Fibroblast of lung (primary cell): ENCODE measurements around the gene CORIN. TPM values are rescaled to one million over a fixed set of nuclear protein-coding genes. Genes with fewer than 3 reads are reported as not detected.

Experiments
- DNase-seq, 2 donors: peaks; one replicate each; pipeline versions ENCODE4 v3.0.0 to v3.0.0-alpha.2; 2010; ENCODE audit warnings: low read depth in 2 of 2
- H2AFZ ChIP-seq: 2 replicates; pipeline ENCODE4 v1.5.1; 2012; ENCODE audit warnings: low read length, control low read depth, inconsistent platforms
- H3K27ac ChIP-seq: 2 replicates; pipeline ENCODE4 v1.5.1; 2011; ENCODE audit warnings: low read length, control low read depth; ENCODE audit not compliant: insufficient read depth
- H3K27me3 ChIP-seq: 2 replicates; pipeline ENCODE4 v1.5.1; 2011; ENCODE audit warnings: mild to moderate bottlenecking, low read length; ENCODE audit not compliant: control insufficient read depth, insufficient read depth
- H3K36me3 ChIP-seq: 2 replicates; pipeline ENCODE4 v1.5.1; 2011; ENCODE audit warnings: low read length; ENCODE audit not compliant: control insufficient read depth, insufficient read depth
- H3K4me1 ChIP-seq: 2 replicates; pipeline ENCODE4 v1.5.1; 2011; ENCODE audit warnings: low read length; ENCODE audit not compliant: control insufficient read depth, insufficient read depth; ENCODE audit errors: extremely low read depth
- H3K4me2 ChIP-seq: 2 replicates; pipeline ENCODE4 v1.5.1; 2011; ENCODE audit warnings: low read length, control low read depth; ENCODE audit not compliant: insufficient read depth; ENCODE audit errors: extremely low read depth
- H3K4me3 ChIP-seq, 4 experiments: fragments of 200-600 bp in 1 of 4; sonication (generic) in 1 of 4; replicated peaks in 1 of 4; 2 replicates each; pipeline ENCODE4 v1.5.1; 2011 to 2016; ENCODE audit warnings: low read length in 4 of 4, low read depth in 3 of 4, mild to moderate bottlenecking in 3 of 4, control low read depth in 2 of 4, inconsistent platforms in 1 of 4, mixed read lengths in 1 of 4; ENCODE audit not compliant: insufficient read depth in 1 of 4; ENCODE audit errors: control extremely low read depth in 1 of 4
- H3K79me2 ChIP-seq: 2 replicates; pipeline ENCODE4 v1.5.1; 2012; ENCODE audit warnings: mild to moderate bottlenecking, low read length, inconsistent platforms; ENCODE audit not compliant: control insufficient read depth, insufficient read depth
- H3K9ac ChIP-seq: 2 replicates; pipeline ENCODE4 v1.5.1; 2011; ENCODE audit warnings: mild to moderate bottlenecking, low read length, control low read depth; ENCODE audit not compliant: insufficient read depth
- H3K9me3 ChIP-seq: 2 replicates; pipeline ENCODE4 v1.5.1; 2012; ENCODE audit warnings: low read depth, low read length; ENCODE audit not compliant: control insufficient read depth, insufficient read depth
- H4K20me1 ChIP-seq: 2 replicates; pipeline ENCODE4 v1.5.1; 2011; ENCODE audit warnings: low read length; ENCODE audit not compliant: control insufficient read depth, insufficient read depth; ENCODE audit errors: extremely low read depth
- CTCF ChIP-seq, 2 donors: IDR thresholded peaks in 1 of 2; conservative IDR thresholded peaks in 1 of 2; 1 replicate in 1 of 2; 2 replicates in 1 of 2; pipeline ENCODE4 v1.5.1; 2011 to 2012; ENCODE audit warnings: low read length in 2 of 2, control low read depth in 1 of 2, inconsistent platforms in 1 of 2, low read depth in 1 of 2, mild to moderate bottlenecking in 1 of 2
- EZH2 ChIP-seq: IDR thresholded peaks from 2 replicates; pipeline ENCODE4 v1.5.1; 2012; ENCODE audit warnings: low read length, control low read depth, mild to moderate bottlenecking; ENCODE audit errors: missing control alignments
- polyA plus RNA-seq, 2 donors: library from polyadenylated mRNA; depleted of rRNA in 1 of 2; stranded (reverse) in 1 of 2; unstranded in 1 of 2; fragments of >200 nt; gene quantifications; 2 replicates each; pipeline ENCODE4 v1.2.1, GENCODE V29; 2011 to 2012; ENCODE audit warnings: missing spikeins in 1 of 2
- total RNA-seq: library from RNA; depleted of rRNA; stranded (reverse); fragments of >200 nt; gene quantifications from 2 replicates; pipeline ENCODE4 v1.2.1, GENCODE V29; 2014

CORIN gene
- total and polyA plus RNA-seq, 2 donors (not counting 1 experiment from before 2014, with no cell fraction given) = 1.5 to 22.2 TPM

GRCh38 chr4:47672696-47673095 lies 165.2 kb downstream of the CORIN start:
- Histone ChIP-seq H3K27ac (no peak overlapping the region), H3K36me3 (no peaks in the 10 kb centered on the region), H2AFZ (no peak overlapping the region), H3K4me2 (no peak overlapping the region), H3K9ac (no peak overlapping the region), H4K20me1 (no peaks in the 10 kb centered on the region), H3K4me1 (no peaks in the 10 kb centered on the region), H3K27me3 (no peaks in the 10 kb centered on the region), H3K79me2 (no peaks in the 10 kb centered on the region), H3K9me3 (no peaks in the 10 kb centered on the region), H3K4me3 (no peak overlapping the region)
- TF ChIP-seq CTCF (conservative IDR thresholded peaks at IDR 0.05 in 1 of 2, IDR thresholded peaks at IDR 0.05 in 1 of 2; ENCODE audit: low read depth in 1 of 2, low read length in 2 of 2) (no peak), EZH2 (no peak)
- no peak for DNase-seq

- Histone ChIP-seq H3K4me3 (no peak overlapping the region), H3K27ac (no peak overlapping the region), H3K4me2 (no peak overlapping the region), H3K27me3 (no peaks in the 10 kb centered on the region), H3K36me3 (no peaks in the 10 kb centered on the region), H3K9me3 (no peaks in the 10 kb centered on the region), H2AFZ (no peak overlapping the region), H4K20me1 (no peaks in the 10 kb centered on the region), H3K79me2 (no peaks in the 10 kb centered on the region), H3K9ac (no peak overlapping the region), H3K4me1 (no peaks in the 10 kb centered on the region)
- TF ChIP-seq EZH2 = no peak
- TF ChIP-seq CTCF (conservative IDR thresholded peaks at IDR 0.05 in 1 of 2, IDR thresholded peaks at IDR 0.05 in 1 of 2; ENCODE audit: low read depth in 1 of 2, low read length in 2 of 2) = no peak
- peak in 1 of 2 donors; percentile 27 for DNase-seq
These were observed 167.9 kb downstream of the CORIN start for GRCh38 chr4:47669946-47670345.

- peak overlapping the region; percentile 25 for H3K4me2 ChIP-seq
- TF ChIP-seq EZH2 = no peak
- peak; percentile 57 to 74 for TF ChIP-seq CTCF (conservative IDR thresholded peaks at IDR 0.05 in 1 of 2, IDR thresholded peaks at IDR 0.05 in 1 of 2; ENCODE audit: low read depth in 1 of 2, low read length in 2 of 2)
These were observed 169.0 kb downstream of the CORIN start for GRCh38 chr4:47668810-47669408.

More at GRCh38 chr4:47668810-47669408, 169.0 kb downstream of the CORIN start:
- Histone ChIP-seq H3K4me3 (peak overlapping the region in 1 of 4 experiments; percentile 7), H3K4me1 (no peaks in the 10 kb centered on the region), H3K27me3 (no peaks in the 10 kb centered on the region), H4K20me1 (no peaks in the 10 kb centered on the region), H3K36me3 (no peaks in the 10 kb centered on the region), H3K9me3 (no peaks in the 10 kb centered on the region), H3K9ac (no peak overlapping the region), H2AFZ (no peak overlapping the region), H3K27ac (no peak overlapping the region), H3K79me2 (no peaks in the 10 kb centered on the region)
- peak; percentile 48 to 76 for DNase-seq
